Uterus (tissue), 2 donors: Measurements from ENCODE around the gene RPAP2.

ENCODE experiments used
- POLR2A ChIP-seq, 2 donors: fragments of 450-650 bp; IDR thresholded peaks; one replicate each; pipeline ENCODE4 v1.6.1; 2016; ENCODE audit warnings: antibody characterized with exemption in 2 of 2, mild to moderate bottlenecking in 1 of 2, moderate library complexity in 1 of 2
- TF ChIP-seq, protein P1 (sequence below), 4 experiments: fragments of 200-600 bp in 2 of 4; fragments of 450-650 bp in 2 of 4; sonication (generic) in 2 of 4; IDR thresholded peaks; one replicate each; pipeline ENCODE4 v1.5.1; 2016 to 2019; ENCODE audit warnings: antibody characterized with exemption in 4 of 4, mild to moderate bottlenecking in 2 of 4, moderate library complexity in 1 of 4

GRCh38 chr1:92419642-92420041 is 120.8 kb downstream of the RPAP2 start:
- TF ChIP-seq, protein P1, sequence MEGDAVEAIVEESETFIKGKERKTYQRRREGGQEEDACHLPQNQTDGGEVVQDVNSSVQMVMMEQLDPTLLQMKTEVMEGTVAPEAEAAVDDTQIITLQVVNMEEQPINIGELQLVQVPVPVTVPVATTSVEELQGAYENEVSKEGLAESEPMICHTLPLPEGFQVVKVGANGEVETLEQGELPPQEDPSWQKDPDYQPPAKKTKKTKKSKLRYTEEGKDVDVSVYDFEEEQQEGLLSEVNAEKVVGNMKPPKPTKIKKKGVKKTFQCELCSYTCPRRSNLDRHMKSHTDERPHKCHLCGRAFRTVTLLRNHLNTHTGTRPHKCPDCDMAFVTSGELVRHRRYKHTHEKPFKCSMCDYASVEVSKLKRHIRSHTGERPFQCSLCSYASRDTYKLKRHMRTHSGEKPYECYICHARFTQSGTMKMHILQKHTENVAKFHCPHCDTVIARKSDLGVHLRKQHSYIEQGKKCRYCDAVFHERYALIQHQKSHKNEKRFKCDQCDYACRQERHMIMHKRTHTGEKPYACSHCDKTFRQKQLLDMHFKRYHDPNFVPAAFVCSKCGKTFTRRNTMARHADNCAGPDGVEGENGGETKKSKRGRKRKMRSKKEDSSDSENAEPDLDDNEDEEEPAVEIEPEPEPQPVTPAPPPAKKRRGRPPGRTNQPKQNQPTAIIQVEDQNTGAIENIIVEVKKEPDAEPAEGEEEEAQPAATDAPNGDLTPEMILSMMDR (IDR thresholded peaks at IDR 0.05): no peak
- TF ChIP-seq POLR2A (IDR thresholded peaks at IDR 0.05): no peak
